ENCODE data around the gene RHEBL1. TPM values are rescaled to one million over a fixed set of nuclear protein-coding genes. Genes with fewer than 3 reads are reported as not detected.
A peak's percentile ranks its signal among the peaks of the same experiment; 100 is the strongest.

Gene RHEBL1
- total and polyA plus RNA-seq, 4 donors = 0.55 to 2.4 (median 1.2) TPM

DNA sequence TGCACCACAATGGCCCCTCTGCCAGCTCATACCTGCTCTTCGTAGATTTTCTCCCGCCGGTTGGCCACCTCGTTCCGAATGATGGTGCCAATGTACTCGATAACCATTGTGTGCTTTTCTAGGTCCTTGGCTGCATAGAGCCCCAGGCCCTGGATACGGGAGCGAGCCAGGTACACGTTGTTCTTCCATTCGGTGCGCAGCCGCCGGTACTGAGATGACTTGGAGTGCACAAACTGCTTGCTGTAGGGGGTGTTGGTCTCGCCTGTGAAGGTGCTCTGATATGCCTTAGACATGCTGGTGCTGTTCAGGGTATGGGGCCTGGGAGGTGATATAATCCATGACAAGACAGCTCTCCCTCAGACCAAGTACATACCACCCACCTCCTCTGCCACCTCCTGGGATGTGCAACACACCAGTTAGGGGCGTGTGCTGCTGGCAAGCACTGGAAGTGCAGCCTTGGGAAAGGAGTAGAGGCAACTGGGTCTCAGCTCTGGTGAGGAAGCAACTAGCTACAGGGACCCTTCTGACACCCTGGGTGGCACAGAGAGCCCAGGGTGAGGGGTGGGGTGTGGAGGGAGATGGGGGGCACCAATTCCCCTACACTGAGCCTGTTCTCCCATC, 47.1 kb downstream of the RHEBL1 start:
- ATAC-seq (ENCODE audit: low FRiP score) = no peak
- 87 to 90% methylated on average over 15 of the region's 15 CpGs for WGBS, 2 donors
- peaks cover 2 to 17% of the 10 kb centered on the region in 2 donors for H3K36me3 ChIP-seq (ENCODE audit: control insufficient read depth in 1 of 2, insufficient read depth in 2 of 2, low read length in 1 of 2)

DNA sequence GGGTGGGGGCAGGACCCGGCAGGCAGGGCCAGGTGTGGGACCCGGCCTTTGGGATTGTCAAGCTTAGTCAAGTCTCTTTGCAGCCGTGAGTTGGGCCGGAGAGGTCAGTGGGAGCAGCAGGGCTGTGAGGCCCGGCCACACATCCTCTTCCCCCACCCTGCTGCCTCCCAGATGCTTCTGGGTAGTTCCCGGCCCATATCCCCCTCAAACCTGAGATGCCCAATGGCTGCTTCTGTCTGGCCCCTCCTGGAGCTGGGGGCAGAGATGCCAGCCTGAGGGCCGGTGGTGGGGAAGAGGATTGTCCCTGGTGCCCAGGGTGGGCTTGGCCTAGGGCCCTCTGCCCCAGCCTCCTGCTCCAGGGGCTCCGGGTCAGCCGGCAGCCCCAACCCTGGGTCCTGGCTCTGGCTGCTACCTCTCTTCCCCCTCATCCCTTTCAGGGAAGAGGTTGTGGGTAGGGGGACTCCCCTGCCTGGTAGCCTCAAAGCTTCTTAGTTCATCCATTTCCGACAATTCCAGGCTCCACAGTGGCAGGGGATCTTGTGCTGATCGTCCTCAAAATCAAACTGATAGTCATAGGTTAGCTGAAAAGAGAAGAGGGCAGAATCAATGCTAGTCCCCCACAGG, 48.4 kb downstream of the RHEBL1 start:
- DNase-seq = peak in 1 of 2 donors; percentile 48
- 74 to 78% methylated on average over 10 to 11 of the region's 11 CpGs for WGBS, 2 donors
- no peak for ATAC-seq (ENCODE audit: low FRiP score)
- H3K27me3 ChIP-seq (ENCODE audit: control insufficient read depth in 1 of 2, insufficient read depth in 2 of 2, low read length in 1 of 2) = no peaks in the 10 kb centered on the region
- no peak overlapping the region for H3K27ac ChIP-seq (ENCODE audit: low read depth in 1 of 2, low read length in 2 of 2)
- no peaks in the 10 kb centered on the region for H3K4me1 ChIP-seq (ENCODE audit: control insufficient read depth in 1 of 2, insufficient read depth in 2 of 2, low read length in 2 of 2)
- no peaks in the 10 kb centered on the region for H3K9me3 ChIP-seq (ENCODE audit: control insufficient read depth, low read length)
- no peak overlapping the region for H3K4me3 ChIP-seq (ENCODE audit: low read length in 2 of 2)
- intact Hi-C loops (cut with DNase I) = no loop called here
- peaks cover 0 to 13% of the 10 kb centered on the region in 2 donors for H3K36me3 ChIP-seq (ENCODE audit: control insufficient read depth in 1 of 2, insufficient read depth in 2 of 2, low read length in 1 of 2)

More for the DNA sequence above, 47.1 kb downstream of the RHEBL1 start:
- intact Hi-C loops (cut with DNase I) = no loop called here
- H3K4me3 ChIP-seq (ENCODE audit: low read length in 2 of 2) = no peak overlapping the region
- no peaks in the 10 kb centered on the region for H3K9me3 ChIP-seq (ENCODE audit: control insufficient read depth, low read length)
- H3K27me3 ChIP-seq (ENCODE audit: control insufficient read depth in 1 of 2, insufficient read depth in 2 of 2, low read length in 1 of 2) = no peaks in the 10 kb centered on the region
- peak in 1 of 2 donors; percentile 40 for DNase-seq
- no peaks in the 10 kb centered on the region for H3K4me1 ChIP-seq (ENCODE audit: control insufficient read depth in 1 of 2, insufficient read depth in 2 of 2, low read length in 2 of 2)
- H3K27ac ChIP-seq (ENCODE audit: low read depth in 1 of 2, low read length in 2 of 2) = no peak overlapping the region

- ATAC-seq (ENCODE audit: low FRiP score) (no peak), DNase-seq (peak in 1 of 2 donors; percentile 54)
- H3K27ac ChIP-seq (ENCODE audit: low read depth in 1 of 2, low read length in 2 of 2) = no peak overlapping the region
- H3K27me3 ChIP-seq (ENCODE audit: control insufficient read depth in 1 of 2, insufficient read depth in 2 of 2, low read length in 1 of 2) = no peaks in the 10 kb centered on the region
- peaks cover 0 to 9% of the 10 kb centered on the region in 2 donors for H3K36me3 ChIP-seq (ENCODE audit: control insufficient read depth in 1 of 2, insufficient read depth in 2 of 2, low read length in 1 of 2)
- H3K4me3 ChIP-seq (ENCODE audit: low read length in 2 of 2) = no peak overlapping the region
- H3K4me1 ChIP-seq (ENCODE audit: control insufficient read depth in 1 of 2, insufficient read depth in 2 of 2, low read length in 2 of 2) = no peaks in the 10 kb centered on the region
- H3K9me3 ChIP-seq (ENCODE audit: control insufficient read depth, low read length) = no peaks in the 10 kb centered on the region
- 76 to 85% methylated on average over 6 of the region's 6 CpGs for WGBS, 2 donors
- intact Hi-C loops (cut with DNase I) = no loop called here
These were observed 49.3 kb downstream of the RHEBL1 start for GRCh38 chr12:49020441-49020840.

- no peaks in the 10 kb centered on the region for H3K4me1 ChIP-seq (ENCODE audit: control insufficient read depth in 1 of 2, insufficient read depth in 2 of 2, low read length in 2 of 2)
- no peak for ATAC-seq (ENCODE audit: low FRiP score)
- H3K27ac ChIP-seq (ENCODE audit: low read depth in 1 of 2, low read length in 2 of 2) = no peak overlapping the region
- H3K27me3 ChIP-seq (ENCODE audit: control insufficient read depth in 1 of 2, insufficient read depth in 2 of 2, low read length in 1 of 2) = no peaks in the 10 kb centered on the region
- WGBS, 2 donors = 62 to 67% methylated on average over 10 of the region's 10 CpGs
- intact Hi-C loops (cut with DNase I) = no loop called here
- H3K4me3 ChIP-seq (ENCODE audit: low read length in 2 of 2) = no peak overlapping the region
- H3K36me3 ChIP-seq (ENCODE audit: control insufficient read depth in 1 of 2, insufficient read depth in 2 of 2, low read length in 1 of 2) = peaks cover 0 to 7% of the 10 kb centered on the region in 2 donors
- H3K9me3 ChIP-seq (ENCODE audit: control insufficient read depth, low read length) = no peaks in the 10 kb centered on the region
- peak in 1 of 2 donors; percentile 61 for DNase-seq
These were observed 50.1 kb downstream of the RHEBL1 start for GRCh38 chr12:49019443-49020324.

- WGBS, 2 donors = 3% methylated on average over 8 of the region's 8 CpGs
- H3K4me1 ChIP-seq (ENCODE audit: control insufficient read depth in 1 of 2, insufficient read depth in 2 of 2, low read length in 2 of 2) = no peaks in the 10 kb centered on the region
- ATAC-seq (ENCODE audit: low FRiP score) = peak; percentile 3
These were observed 50.7 kb downstream of the RHEBL1 start for GRCh38 chr12:49019120-49019430.

DNA sequence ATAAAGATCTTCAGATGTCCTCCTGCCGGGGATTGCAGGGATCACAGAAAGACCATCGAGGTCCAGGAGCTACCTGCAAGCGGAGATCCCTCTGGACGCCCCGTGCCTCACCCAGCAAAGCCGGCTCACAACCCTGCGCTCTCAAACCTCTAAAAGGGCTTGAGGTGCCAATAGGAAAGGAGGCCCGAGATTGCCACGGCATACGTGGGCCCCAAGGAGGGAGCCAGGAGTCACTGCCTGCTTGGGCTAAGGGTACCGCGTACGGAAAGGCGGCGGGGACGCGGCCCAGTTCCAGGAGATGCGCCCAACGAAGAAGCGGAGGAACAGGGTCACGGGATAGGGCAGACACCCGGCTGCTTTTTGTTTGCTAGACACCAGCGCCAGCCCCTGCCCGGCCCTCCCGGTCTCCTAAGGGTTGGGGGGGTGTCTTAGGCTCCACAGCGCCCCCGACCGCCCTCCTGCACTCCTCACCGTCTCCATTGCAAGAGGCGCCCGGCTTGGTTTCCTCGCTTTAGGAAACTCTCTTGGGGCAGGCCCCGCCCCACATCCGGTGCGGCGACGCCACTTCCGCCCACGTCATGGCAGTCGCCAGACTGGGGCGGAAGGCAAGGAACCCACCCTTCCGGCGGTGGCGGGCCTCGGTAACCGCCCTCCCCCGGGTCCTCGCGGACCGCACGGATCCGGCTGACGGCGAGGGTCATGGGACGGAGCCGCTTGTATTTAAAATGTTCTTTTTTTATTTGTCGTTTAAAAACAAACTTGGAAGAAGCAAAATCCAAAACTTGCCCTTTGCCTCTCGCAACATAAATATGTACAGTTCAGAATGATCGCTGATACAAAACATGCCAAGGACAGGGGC, 51.3 kb downstream of the RHEBL1 start, which contains the start of gene PRKAG1:
TSS of gene PRKAG1 (minus strand) at position 516 of the 859 bp plus-strand sequence. CDS start at position 480, 36 bp downstream.
- H3K4me3 ChIP-seq (ENCODE audit: low read length in 2 of 2) = peak within 1 kb of the TSS; percentile 66 to 78
- DNase-seq = peak; percentile 98 to 99
- peaks cover 0 to 7% of the 10 kb centered on the region in 2 donors for H3K36me3 ChIP-seq (ENCODE audit: control insufficient read depth in 1 of 2, insufficient read depth in 2 of 2, low read length in 1 of 2)
- H3K27ac ChIP-seq (ENCODE audit: low read depth in 1 of 2, low read length in 2 of 2) = peak within 1 kb of the TSS; percentile 28 to 79
- no peaks in the 10 kb centered on the region for H3K9me3 ChIP-seq (ENCODE audit: control insufficient read depth, low read length)
- intact Hi-C loops (cut with DNase I) = no loop called here
- 0 to 1% methylated on average over 59 of the region's 59 CpGs for WGBS, 2 donors
- H3K4me1 ChIP-seq (ENCODE audit: control insufficient read depth in 1 of 2, insufficient read depth in 2 of 2, low read length in 2 of 2) = no peaks in the 10 kb centered on the region
- no peaks in the 10 kb centered on the region for H3K27me3 ChIP-seq (ENCODE audit: control insufficient read depth in 1 of 2, insufficient read depth in 2 of 2, low read length in 1 of 2)
- ATAC-seq (ENCODE audit: low FRiP score) = peak; percentile 96

More at GRCh38 chr12:49019120-49019430, 50.7 kb downstream of the RHEBL1 start:
- Histone ChIP-seq H3K27me3 (ENCODE audit: control insufficient read depth in 1 of 2, insufficient read depth in 2 of 2, low read length in 1 of 2) (no peaks in the 10 kb centered on the region), H3K4me3 (ENCODE audit: low read length in 2 of 2) (peak overlapping the region; percentile 45 to 71), H3K36me3 (ENCODE audit: control insufficient read depth in 1 of 2, insufficient read depth in 2 of 2, low read length in 1 of 2) (peaks cover 0 to 7% of the 10 kb centered on the region in 2 donors), H3K27ac (ENCODE audit: low read depth in 1 of 2, low read length in 2 of 2) (peak overlapping the region; percentile 28 to 79), H3K9me3 (ENCODE audit: control insufficient read depth, low read length) (no peaks in the 10 kb centered on the region)
- no peak for DNase-seq
- intact Hi-C loops (cut with DNase I) = no loop called here

GRCh38 chr12:49017891-49018260, 51.9 kb downstream of the RHEBL1 start:
- Histone ChIP-seq H3K27me3 (ENCODE audit: control insufficient read depth in 1 of 2, insufficient read depth in 2 of 2, low read length in 1 of 2) (no peaks in the 10 kb centered on the region), H3K27ac (ENCODE audit: low read depth in 1 of 2, low read length in 2 of 2) (peak overlapping the region in 1 of 2 donors; percentile 38), H3K4me3 (ENCODE audit: low read length in 2 of 2) (peak overlapping the region; percentile 66 to 78), H3K36me3 (ENCODE audit: control insufficient read depth in 1 of 2, insufficient read depth in 2 of 2, low read length in 1 of 2) (peaks cover 0 to 7% of the 10 kb centered on the region in 2 donors), H3K9me3 (ENCODE audit: control insufficient read depth, low read length) (no peaks in the 10 kb centered on the region), H3K4me1 (ENCODE audit: control insufficient read depth in 1 of 2, insufficient read depth in 2 of 2, low read length in 2 of 2) (no peaks in the 10 kb centered on the region)
- WGBS, 2 donors = 0% methylated on average over 8 of the region's 8 CpGs
- peak in 1 of 2 donors; percentile 67 for DNase-seq
- ATAC-seq (ENCODE audit: low FRiP score) = peak; percentile 12
- intact Hi-C loops (cut with DNase I) = no loop called here

- Histone ChIP-seq H3K27me3 (ENCODE audit: control insufficient read depth in 1 of 2, insufficient read depth in 2 of 2, low read length in 1 of 2) (no peaks in the 10 kb centered on the region), H3K36me3 (ENCODE audit: control insufficient read depth in 1 of 2, insufficient read depth in 2 of 2, low read length in 1 of 2) (no peaks in the 10 kb centered on the region), H3K4me3 (ENCODE audit: low read length in 2 of 2) (no peak overlapping the region), H3K9me3 (ENCODE audit: control insufficient read depth, low read length) (no peaks in the 10 kb centered on the region), H3K27ac (ENCODE audit: low read depth in 1 of 2, low read length in 2 of 2) (no peak overlapping the region), H3K4me1 (ENCODE audit: control insufficient read depth in 1 of 2, insufficient read depth in 2 of 2, low read length in 2 of 2) (no peaks in the 10 kb centered on the region)
- DNase-seq = no peak
- intact Hi-C loops (cut with DNase I) = no loop called here
- WGBS, 2 donors = 88 to 91% methylated on average over 1 of the region's 1 CpG
- ATAC-seq (ENCODE audit: low FRiP score) = no peak
These were observed 54.6 kb downstream of the RHEBL1 start for GRCh38 chr12:49015196-49015595.

Measured in aorta (tissue), 5 donors.